ENCODE measurements around the gene MCF2L.

DNA sequence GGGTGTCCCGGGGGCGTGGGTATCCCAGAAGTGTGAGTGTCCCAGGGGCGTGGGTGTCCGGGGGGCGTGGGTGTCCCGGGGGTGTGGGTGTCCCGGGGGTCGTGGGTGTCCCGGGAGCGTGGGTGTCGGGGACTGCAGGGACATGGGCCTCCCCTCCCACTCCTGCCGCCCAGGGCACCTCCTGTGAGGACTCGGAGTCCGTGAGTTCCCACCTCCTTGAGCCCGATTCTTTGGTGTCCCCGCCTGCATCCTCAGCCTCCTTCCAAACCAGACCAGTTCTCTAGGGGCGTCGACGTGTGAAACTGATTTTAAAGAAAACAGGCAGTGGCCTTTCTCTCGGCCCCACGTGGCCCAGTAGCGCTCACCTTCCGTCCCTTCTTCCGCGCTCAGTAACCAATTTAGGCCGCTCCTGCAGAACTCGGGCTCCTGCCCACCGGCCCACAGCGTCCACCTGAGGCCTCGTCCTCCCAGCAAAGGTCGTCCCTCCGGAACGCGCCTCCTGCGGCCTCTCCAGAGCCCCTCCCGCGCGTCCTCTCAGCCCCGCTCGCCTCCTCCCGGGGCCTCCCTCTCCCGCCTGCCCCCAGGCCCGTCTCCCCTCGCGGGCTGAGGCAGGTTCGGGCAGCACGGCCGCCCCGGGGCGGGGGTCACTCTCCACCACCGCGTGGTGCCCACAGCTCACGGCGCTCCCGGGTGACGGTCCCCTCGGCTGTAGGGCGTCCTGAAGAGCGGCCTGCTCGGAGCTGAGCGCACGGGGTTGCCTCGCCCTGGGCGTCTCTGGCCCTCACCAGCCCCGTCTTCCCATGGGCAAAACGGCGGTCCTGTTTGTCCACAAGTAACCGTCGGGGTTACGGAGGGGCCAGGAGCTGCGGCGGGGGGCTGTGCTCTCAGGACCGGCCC lies 140.4 kb downstream of the MCF2L start:
- TF ChIP-seq, protein P1, sequence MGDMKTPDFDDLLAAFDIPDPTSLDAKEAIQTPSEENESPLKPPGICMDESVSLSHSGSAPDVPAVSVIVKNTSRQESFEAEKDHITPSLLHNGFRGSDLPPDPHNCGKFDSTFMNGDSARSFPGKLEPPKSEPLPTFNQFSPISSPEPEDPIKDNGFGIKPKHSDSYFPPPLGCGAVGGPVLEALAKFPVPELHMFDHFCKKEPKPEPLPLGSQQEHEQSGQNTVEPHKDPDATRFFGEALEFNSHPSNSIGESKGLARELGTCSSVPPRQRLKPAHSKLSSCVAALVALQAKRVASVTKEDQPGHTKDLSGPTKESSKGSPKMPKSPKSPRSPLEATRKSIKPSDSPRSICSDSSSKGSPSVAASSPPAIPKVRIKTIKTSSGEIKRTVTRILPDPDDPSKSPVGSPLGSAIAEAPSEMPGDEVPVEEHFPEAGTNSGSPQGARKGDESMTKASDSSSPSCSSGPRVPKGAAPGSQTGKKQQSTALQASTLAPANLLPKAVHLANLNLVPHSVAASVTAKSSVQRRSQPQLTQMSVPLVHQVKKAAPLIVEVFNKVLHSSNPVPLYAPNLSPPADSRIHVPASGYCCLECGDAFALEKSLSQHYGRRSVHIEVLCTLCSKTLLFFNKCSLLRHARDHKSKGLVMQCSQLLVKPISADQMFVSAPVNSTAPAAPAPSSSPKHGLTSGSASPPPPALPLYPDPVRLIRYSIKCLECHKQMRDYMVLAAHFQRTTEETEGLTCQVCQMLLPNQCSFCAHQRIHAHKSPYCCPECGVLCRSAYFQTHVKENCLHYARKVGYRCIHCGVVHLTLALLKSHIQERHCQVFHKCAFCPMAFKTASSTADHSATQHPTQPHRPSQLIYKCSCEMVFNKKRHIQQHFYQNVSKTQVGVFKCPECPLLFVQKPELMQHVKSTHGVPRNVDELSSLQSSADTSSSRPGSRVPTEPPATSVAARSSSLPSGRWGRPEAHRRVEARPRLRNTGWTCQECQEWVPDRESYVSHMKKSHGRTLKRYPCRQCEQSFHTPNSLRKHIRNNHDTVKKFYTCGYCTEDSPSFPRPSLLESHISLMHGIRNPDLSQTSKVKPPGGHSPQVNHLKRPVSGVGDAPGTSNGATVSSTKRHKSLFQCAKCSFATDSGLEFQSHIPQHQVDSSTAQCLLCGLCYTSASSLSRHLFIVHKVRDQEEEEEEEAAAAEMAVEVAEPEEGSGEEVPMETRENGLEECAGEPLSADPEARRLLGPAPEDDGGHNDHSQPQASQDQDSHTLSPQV (IDR thresholded peaks at IDR 0.05): no peak
- TF ChIP-seq YBX1 (IDR thresholded peaks at IDR 0.05) (no peak), POLR2A (IDR thresholded peaks at IDR 0.05; ENCODE audit: low read depth, low read length) (no peak), IKZF2 (IDR thresholded peaks at IDR 0.05) (no peak), POLR2AphosphoS5 (IDR thresholded peaks at IDR 0.05; ENCODE audit: low read length) (no peak), RCOR1 (conservative IDR thresholded peaks at IDR 0.05; ENCODE audit: low read depth, low read length) (no peak), POLR2AphosphoS2 (IDR thresholded peaks at IDR 0.05; ENCODE audit: low read depth, low read length) (no peak), FOXM1 (IDR thresholded peaks at IDR 0.05; ENCODE audit: low read depth, low read length) (no peak), CTCF (IDR thresholded peaks at IDR 0.05 in 2 of 3, conservative IDR thresholded peaks at IDR 0.05 in 1 of 3; ENCODE audit: control insufficient read depth in 2 of 3, extremely low read depth in 1 of 3, insufficient read depth in 1 of 3, low read depth in 3 of 3, low read length in 3 of 3) (no peak)
- TF ChIP-seq, protein P2, sequence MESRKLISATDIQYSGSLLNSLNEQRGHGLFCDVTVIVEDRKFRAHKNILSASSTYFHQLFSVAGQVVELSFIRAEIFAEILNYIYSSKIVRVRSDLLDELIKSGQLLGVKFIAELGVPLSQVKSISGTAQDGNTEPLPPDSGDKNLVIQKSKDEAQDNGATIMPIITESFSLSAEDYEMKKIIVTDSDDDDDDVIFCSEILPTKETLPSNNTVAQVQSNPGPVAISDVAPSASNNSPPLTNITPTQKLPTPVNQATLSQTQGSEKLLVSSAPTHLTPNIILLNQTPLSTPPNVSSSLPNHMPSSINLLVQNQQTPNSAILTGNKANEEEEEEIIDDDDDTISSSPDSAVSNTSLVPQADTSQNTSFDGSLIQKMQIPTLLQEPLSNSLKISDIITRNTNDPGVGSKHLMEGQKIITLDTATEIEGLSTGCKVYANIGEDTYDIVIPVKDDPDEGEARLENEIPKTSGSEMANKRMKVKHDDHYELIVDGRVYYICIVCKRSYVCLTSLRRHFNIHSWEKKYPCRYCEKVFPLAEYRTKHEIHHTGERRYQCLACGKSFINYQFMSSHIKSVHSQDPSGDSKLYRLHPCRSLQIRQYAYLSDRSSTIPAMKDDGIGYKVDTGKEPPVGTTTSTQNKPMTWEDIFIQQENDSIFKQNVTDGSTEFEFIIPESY (IDR thresholded peaks at IDR 0.05): no peak
- TF ChIP-seq, protein P3, sequence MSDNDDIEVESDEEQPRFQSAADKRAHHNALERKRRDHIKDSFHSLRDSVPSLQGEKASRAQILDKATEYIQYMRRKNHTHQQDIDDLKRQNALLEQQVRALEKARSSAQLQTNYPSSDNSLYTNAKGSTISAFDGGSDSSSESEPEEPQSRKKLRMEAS (IDR thresholded peaks at IDR 0.05; ENCODE audit: low read depth, low read length): no peak
- TF ChIP-seq, protein P4, sequence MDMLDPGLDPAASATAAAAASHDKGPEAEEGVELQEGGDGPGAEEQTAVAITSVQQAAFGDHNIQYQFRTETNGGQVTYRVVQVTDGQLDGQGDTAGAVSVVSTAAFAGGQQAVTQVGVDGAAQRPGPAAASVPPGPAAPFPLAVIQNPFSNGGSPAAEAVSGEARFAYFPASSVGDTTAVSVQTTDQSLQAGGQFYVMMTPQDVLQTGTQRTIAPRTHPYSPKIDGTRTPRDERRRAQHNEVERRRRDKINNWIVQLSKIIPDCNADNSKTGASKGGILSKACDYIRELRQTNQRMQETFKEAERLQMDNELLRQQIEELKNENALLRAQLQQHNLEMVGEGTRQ (IDR thresholded peaks at IDR 0.05; ENCODE audit: borderline replicate concordance, low read depth, low read length): no peak
